ENCODE results near the gene SDR42E2. TPM values are rescaled to one million over a fixed set of nuclear protein-coding genes. Genes with fewer than 3 reads are reported as not detected.

SDR42E2 gene
- total and polyA plus RNA-seq, 7 donors = 0.01 to 0.08 TPM; not detected in 5

DNA sequence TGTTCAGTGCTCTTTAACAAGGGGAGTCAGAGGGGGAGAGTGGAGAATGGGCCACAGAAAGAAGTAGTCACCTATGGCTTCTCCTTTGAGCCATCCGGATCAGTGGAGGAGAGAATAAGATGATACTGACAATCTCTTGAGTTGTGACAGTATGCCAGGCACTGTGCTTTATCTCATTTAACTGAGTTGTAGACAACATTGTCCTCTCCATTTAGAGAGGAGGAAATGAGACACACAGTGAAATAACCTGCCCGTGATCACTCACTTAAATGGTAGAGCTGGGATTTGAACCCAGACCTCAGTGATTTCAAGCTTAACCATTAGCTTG lies 25.9 kb downstream of the SDR42E2 start:
- DNase-seq (no peak), ATAC-seq (no peak)
- Histone ChIP-seq H3K9me3 (no peaks in the 10 kb centered on the region), H3K4me1 (peaks cover 24% of the 10 kb centered on the region), H3K27me3 (ENCODE audit: insufficient read depth in 3 of 3, low read length in 2 of 3) (no peaks in the 10 kb centered on the region), H3K27ac (no peak overlapping the region), H3K36me3 (ENCODE audit: insufficient read depth in 1 of 2, low read depth in 1 of 2) (no peaks in the 10 kb centered on the region), H3K4me3 (no peak overlapping the region)
- intact Hi-C loops (cut with DNase I) = loop anchor here (5.0 to 10.0 kb wide), 4 partner anchors 101 to 236 kb away; partner anchors contain the start of genes UQCRC2 (in 2 of the 2) and PDZD9 (in 1 of the 2)
- TF ChIP-seq, protein P1, sequence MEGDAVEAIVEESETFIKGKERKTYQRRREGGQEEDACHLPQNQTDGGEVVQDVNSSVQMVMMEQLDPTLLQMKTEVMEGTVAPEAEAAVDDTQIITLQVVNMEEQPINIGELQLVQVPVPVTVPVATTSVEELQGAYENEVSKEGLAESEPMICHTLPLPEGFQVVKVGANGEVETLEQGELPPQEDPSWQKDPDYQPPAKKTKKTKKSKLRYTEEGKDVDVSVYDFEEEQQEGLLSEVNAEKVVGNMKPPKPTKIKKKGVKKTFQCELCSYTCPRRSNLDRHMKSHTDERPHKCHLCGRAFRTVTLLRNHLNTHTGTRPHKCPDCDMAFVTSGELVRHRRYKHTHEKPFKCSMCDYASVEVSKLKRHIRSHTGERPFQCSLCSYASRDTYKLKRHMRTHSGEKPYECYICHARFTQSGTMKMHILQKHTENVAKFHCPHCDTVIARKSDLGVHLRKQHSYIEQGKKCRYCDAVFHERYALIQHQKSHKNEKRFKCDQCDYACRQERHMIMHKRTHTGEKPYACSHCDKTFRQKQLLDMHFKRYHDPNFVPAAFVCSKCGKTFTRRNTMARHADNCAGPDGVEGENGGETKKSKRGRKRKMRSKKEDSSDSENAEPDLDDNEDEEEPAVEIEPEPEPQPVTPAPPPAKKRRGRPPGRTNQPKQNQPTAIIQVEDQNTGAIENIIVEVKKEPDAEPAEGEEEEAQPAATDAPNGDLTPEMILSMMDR (IDR thresholded peaks at IDR 0.05) = no peak
- WGBS, 3 donors = 72 to 76% (median 75%) methylated on average over 2 of the region's 2 CpGs

DNA sequence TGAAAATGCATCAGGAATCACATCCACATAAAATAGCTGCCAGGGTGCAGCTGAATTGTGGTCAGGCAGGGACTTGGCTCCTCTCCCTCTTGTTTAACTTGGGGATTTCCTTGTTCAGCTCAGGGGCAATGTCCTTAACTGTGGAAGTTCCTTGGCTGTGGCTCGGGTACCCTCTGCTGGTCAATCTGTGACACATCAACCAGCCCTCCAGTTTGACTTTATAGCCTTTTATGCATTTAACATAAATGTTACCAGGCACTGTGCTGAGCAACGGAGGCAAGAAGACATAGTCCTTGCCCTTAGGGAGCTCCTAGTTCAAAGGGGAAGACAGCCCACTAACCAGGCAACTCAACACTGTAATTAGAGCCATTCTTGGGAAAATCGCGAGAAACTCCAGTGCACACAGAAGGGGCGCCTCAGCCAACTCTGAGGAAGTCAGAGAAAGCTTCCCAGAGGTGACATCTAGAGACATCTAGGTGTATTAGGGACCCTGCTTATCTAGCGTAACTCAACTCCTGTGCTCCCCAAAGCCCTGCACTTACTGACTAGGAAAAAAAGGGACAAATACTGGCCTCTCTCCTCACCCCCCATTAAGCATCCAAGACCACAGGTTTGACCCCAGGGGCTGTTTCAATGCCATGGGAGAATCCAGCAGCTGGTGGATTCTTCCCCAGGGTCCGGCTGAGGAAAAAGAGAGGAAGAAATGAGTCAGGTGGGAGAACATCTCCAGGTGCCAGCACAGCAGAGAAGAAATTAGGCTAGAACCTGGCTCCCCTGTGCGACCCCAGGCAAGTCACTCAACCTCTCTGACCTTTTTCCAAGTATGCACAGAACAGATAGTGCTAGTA lies 26.5 kb downstream of the SDR42E2 start:
- 27 to 32% (median 30%) methylated on average over 8 of the region's 8 CpGs for WGBS, 3 donors
- DNase-seq = peak; percentile 51 to 74
- ATAC-seq = no peak
- intact Hi-C loops (cut with DNase I) = loop anchor here (5.0 to 10.0 kb wide), 4 partner anchors 102 to 237 kb away; partner anchors contain the start of genes UQCRC2 (in 2 of the 2) and PDZD9 (in 1 of the 2)
- H3K4me3 ChIP-seq = no peak overlapping the region
- H3K27me3 ChIP-seq (ENCODE audit: insufficient read depth in 3 of 3, low read length in 2 of 3) = no peaks in the 10 kb centered on the region
- TF ChIP-seq, protein P1 (IDR thresholded peaks at IDR 0.05) = peak; percentile 81
- no peaks in the 10 kb centered on the region for H3K9me3 ChIP-seq
- H3K27ac ChIP-seq = peak overlapping the region; percentile 90
- H3K36me3 ChIP-seq (ENCODE audit: insufficient read depth in 1 of 2, low read depth in 1 of 2) = no peaks in the 10 kb centered on the region
- peaks cover 24% of the 10 kb centered on the region for H3K4me1 ChIP-seq

DNA sequence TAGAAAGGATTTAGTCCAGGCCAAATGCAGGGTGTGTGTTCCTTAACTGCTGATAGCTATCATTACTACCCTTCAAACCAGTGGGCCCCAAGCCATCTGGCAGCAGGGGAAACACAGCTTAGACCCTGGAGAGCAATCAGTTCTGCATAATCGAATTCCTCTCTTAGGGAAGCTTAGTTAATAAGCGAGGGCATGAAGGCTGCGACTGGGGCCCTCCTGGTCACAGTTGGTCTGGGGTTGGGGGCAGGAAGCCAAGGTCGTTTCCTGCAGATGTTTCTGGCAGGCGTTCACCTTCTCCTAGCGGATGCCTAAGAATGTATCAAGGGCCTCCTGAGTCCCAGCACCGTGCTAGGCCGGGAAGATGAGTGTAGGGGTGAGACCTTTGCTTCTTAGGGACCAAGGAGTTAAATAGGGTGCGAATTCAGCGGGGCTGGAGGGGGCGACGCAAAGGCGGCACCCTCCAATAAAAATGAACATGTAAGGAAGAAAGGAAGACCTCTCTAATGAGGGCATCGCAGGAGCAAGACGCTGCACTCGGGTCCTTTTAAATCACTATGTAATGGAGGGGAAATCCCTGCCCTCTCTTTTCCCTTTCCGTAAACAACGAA lies 27.3 kb downstream of the SDR42E2 start:
- Histone ChIP-seq H3K4me3 (peak overlapping the region; percentile 84), H3K9me3 (no peaks in the 10 kb centered on the region), H3K27me3 (ENCODE audit: insufficient read depth in 3 of 3, low read length in 2 of 3) (no peaks in the 10 kb centered on the region), H3K4me1 (peaks cover 24% of the 10 kb centered on the region), H3K27ac (peak overlapping the region; percentile 90), H3K36me3 (ENCODE audit: insufficient read depth in 1 of 2, low read depth in 1 of 2) (no peaks in the 10 kb centered on the region)
- WGBS, 3 donors = 2 to 6% (median 2%) methylated on average over 17 to 18 of the region's 18 CpGs
- peak; percentile 65 to 81 for DNase-seq
- TF ChIP-seq, protein P1 (IDR thresholded peaks at IDR 0.05) = no peak
- intact Hi-C loops (cut with DNase I) = loop anchor here (5.0 to 10.0 kb wide), 4 partner anchors 102 to 237 kb away; partner anchors contain the start of genes UQCRC2 (in 2 of the 2) and PDZD9 (in 1 of the 2)
- ATAC-seq = no peak

- WGBS, 3 donors = 0% methylated on average over 68 to 72 of the region's 72 CpGs
- H3K4me1 ChIP-seq = peaks cover 27% of the 10 kb centered on the region
- no peaks in the 10 kb centered on the region for H3K36me3 ChIP-seq (ENCODE audit: insufficient read depth in 1 of 2, low read depth in 1 of 2)
- peak overlapping the region; percentile 84 for H3K4me3 ChIP-seq
- H3K27me3 ChIP-seq (ENCODE audit: insufficient read depth in 3 of 3, low read length in 2 of 3) = no peaks in the 10 kb centered on the region
- DNase-seq (peak in 1 of 2 donors; percentile 87), ATAC-seq (peak; percentile 74 to 78 (median 76))
- no peaks in the 10 kb centered on the region for H3K9me3 ChIP-seq
- peak overlapping the region; percentile 90 for H3K27ac ChIP-seq
- intact Hi-C loops (cut with DNase I) = no loop called here
- TF ChIP-seq, protein P1 (IDR thresholded peaks at IDR 0.05) = no peak
Observed at GRCh38 chr16:22190081-22190775, 27.9 kb downstream of the SDR42E2 start.

Measured in psoas muscle (tissue), 8 donors.